Spleen (tissue), 11 donors: Measurements from ENCODE around the gene BMF. TPM values are rescaled to one million over a fixed set of nuclear protein-coding genes. Genes with fewer than 3 reads are reported as not detected.

Source experiments
- DNase-seq: peaks from one replicate; pipeline ENCODE4 v3.0.0-alpha.2; 2020
- H3K27ac ChIP-seq, 8 donors: fragments of 200-600 bp; sonication (generic) in 7 of 8; 1 replicate in 4 of 8; 2 replicates in 4 of 8; pipeline versions ENCODE4 v1.5.0 to v1.8.0; 2016 to 2021; ENCODE audit warnings: inconsistent platforms in 4 of 8, mild to moderate bottlenecking in 4 of 8, moderate library complexity in 1 of 8
- H3K27me3 ChIP-seq, 7 donors: fragments of 200-600 bp; sonication (generic) in 6 of 7; replicated peaks in 1 of 7; 1 replicate in 4 of 7; 2 replicates in 3 of 7; pipeline versions ENCODE4 v1.5.0 to v1.8.0; 2016 to 2021; ENCODE audit warnings: inconsistent platforms in 3 of 7, mild to moderate bottlenecking in 1 of 7
- H3K36me3 ChIP-seq, 6 donors: fragments of 200-600 bp; sonication (generic) in 5 of 6; 1 replicate in 4 of 6; 2 replicates in 2 of 6; pipeline versions ENCODE4 v1.5.0 to v1.8.0; 2016 to 2021; ENCODE audit warnings: inconsistent platforms in 2 of 6
- H3K4me1 ChIP-seq, 6 donors: fragments of 200-600 bp; sonication (generic) in 5 of 6; 1 replicate in 3 of 6; 2 replicates in 3 of 6; pipeline versions ENCODE4 v1.5.0 to v1.8.0; 2016 to 2021; ENCODE audit warnings: inconsistent platforms in 3 of 6
- H3K4me3 ChIP-seq, 8 donors: fragments of 200-600 bp; sonication (generic) in 7 of 8; 1 replicate in 4 of 8; 2 replicates in 4 of 8; pipeline versions ENCODE4 v1.5.0 to v1.8.0; 2016 to 2021; ENCODE audit warnings: inconsistent platforms in 4 of 8, mild to moderate bottlenecking in 4 of 8, moderate library complexity in 2 of 8
- H3K9me3 ChIP-seq, 8 donors: fragments of 200-600 bp; sonication (generic) in 7 of 8; 1 replicate in 4 of 8; 2 replicates in 4 of 8; pipeline versions ENCODE4 v1.5.0 to v1.8.0; 2016 to 2021; ENCODE audit warnings: inconsistent platforms in 4 of 8
- POLR2A ChIP-seq, 3 donors: fragments of 450-650 bp; IDR thresholded peaks; one replicate each; pipeline ENCODE4 v1.5.1; 2017; ENCODE audit warnings: antibody characterized with exemption in 3 of 3, mild to moderate bottlenecking in 1 of 3
- POLR2AphosphoS5 ChIP-seq, 3 donors: sonication (generic); formaldehyde crosslinking; IDR thresholded peaks; one replicate each; pipeline ENCODE4 v1.5.1; 2017; ENCODE audit warnings: antibody characterized with exemption in 3 of 3
- WGBS, 5 donors: extraction: QIAGEN DNeasy Blood & Tissue Kit in 3 of 5; methylation state at CpG; one replicate each; pipeline versions ENCODE4 v1.1.5 to v1.1.7; 2013 to 2018; 5-methylcytosine and 5-hydroxymethylcytosine counted together
- intact Hi-C: fragments of 100-400 bp; cut with DNase I; formaldehyde crosslinking; loops from one replicate; pipeline ENCODE4 v1.15.0; 2023; ENCODE audit warnings: low total_unique reads
- polyA plus RNA-seq, 3 donors: library from polyadenylated mRNA; stranded (reverse); fragments of 200-250 nt; gene quantifications; one replicate each; pipeline ENCODE4 v1.2.1, GENCODE V29; 2013
- total RNA-seq, 7 donors: library from RNA; depleted of rRNA in 3 of 7; stranded (reverse); fragments of >200 nt in 3 of 7; fragmentation: NEBNext Ultra II Directional in 4 of 7; extraction: Animal tissue kit (Norgen Biotek cat#: 25700) in 4 of 7; gene quantifications; one replicate each; pipeline versions ENCODE4 v1.1.0 to v1.2.1, GENCODE V29; 2016 to 2021
- TF ChIP-seq, protein P1 (sequence below), 11 experiments: fragments of 200-600 bp in 7 of 11; fragments of 450-650 bp in 4 of 11; sonication (generic) in 4 of 11; IDR thresholded peaks in 8 of 11; conservative IDR thresholded peaks in 3 of 11; 1 replicate in 7 of 11; 2 replicates in 4 of 11; pipeline versions ENCODE4 v1.4.0 to v1.8.0; 2016 to 2021; ENCODE audit warnings: antibody characterized with exemption in 11 of 11, inconsistent platforms in 4 of 11, mild to moderate bottlenecking in 1 of 11
- donor health status: healthy with polysubstance abuse.
- donor health status: DM: no; HTN: no; CAD: no; lungs with moderate emphysema.
- donor health status: DM: no; HTN: no; CAD: no.
- donor health status: Bipolar disorder and iron deficiency.
- donor health status: healthy.
- donor health status: DM: no; HTN: no; CAD: no.
- donor health status: DM: yes; HTN: yes; CAD: no.

Gene BMF
- total and polyA plus RNA-seq, 10 donors, result 16.9 to 77.9 (median 33.3) TPM

DNA sequence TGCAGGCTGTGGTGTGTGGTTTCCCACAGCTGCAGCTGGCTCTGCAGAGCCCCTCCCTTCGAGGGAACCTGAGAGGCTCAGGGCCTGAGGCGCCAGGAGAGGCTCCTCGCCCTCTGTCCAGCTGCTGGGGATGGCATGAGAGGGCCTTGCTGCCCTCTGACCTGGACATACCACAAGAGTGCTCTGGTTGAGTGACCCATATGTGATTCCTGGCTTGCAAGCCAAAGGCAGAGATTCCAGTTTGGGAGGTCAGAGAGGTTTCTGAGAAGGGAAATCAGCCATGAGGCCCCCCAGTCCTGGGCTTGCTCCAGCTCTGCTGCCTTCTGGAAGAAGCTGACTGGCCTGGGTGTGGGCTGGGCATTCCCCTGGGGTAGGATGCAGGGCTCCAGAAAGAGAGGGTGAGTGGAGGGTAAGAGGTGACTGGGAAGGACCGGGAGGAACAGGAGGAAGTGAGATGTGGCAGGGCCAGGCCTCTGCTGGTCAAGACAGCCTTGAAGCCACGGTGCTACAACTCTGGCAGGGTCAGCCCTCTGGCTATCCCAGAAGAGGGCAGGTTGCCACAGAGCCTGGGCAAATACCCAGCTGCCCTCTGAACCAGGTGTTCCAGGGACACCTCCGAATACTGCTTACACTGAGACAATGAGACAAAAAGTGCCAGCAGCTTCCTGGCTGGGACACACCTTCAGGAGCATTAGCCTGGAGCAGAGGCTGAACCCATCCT lies 53.7 kb downstream of the BMF start:
- intact Hi-C loops, result no loop called here
- Histone ChIP-seq H3K36me3 (peaks cover 0 to 7% (median 0%) of the 10 kb centered on the region in 6 donors), H3K4me1 (peaks cover 24 to 64% (median 39%) of the 10 kb centered on the region in 6 donors), H3K27ac (peak overlapping the region in 7 of 8 donors; percentile 22 to 81 (median 72)), H3K9me3 (no peaks in the 10 kb centered on the region), H3K27me3 (no peaks in the 10 kb centered on the region), H3K4me3 (no peak overlapping the region)
- peak; percentile 65 to 85 (median 71) for TF ChIP-seq POLR2AphosphoS5 (IDR thresholded peaks at IDR 0.05)
- TF ChIP-seq, protein P1, sequence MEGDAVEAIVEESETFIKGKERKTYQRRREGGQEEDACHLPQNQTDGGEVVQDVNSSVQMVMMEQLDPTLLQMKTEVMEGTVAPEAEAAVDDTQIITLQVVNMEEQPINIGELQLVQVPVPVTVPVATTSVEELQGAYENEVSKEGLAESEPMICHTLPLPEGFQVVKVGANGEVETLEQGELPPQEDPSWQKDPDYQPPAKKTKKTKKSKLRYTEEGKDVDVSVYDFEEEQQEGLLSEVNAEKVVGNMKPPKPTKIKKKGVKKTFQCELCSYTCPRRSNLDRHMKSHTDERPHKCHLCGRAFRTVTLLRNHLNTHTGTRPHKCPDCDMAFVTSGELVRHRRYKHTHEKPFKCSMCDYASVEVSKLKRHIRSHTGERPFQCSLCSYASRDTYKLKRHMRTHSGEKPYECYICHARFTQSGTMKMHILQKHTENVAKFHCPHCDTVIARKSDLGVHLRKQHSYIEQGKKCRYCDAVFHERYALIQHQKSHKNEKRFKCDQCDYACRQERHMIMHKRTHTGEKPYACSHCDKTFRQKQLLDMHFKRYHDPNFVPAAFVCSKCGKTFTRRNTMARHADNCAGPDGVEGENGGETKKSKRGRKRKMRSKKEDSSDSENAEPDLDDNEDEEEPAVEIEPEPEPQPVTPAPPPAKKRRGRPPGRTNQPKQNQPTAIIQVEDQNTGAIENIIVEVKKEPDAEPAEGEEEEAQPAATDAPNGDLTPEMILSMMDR (IDR thresholded peaks at IDR 0.05 in 8 of 11, conservative IDR thresholded peaks at IDR 0.05 in 3 of 11), result no peak
- DNase-seq, result peak; percentile 90
- 23 to 38% (median 31%) methylated on average over 4 to 6 of the region's 6 CpGs for WGBS, 5 donors

DNA sequence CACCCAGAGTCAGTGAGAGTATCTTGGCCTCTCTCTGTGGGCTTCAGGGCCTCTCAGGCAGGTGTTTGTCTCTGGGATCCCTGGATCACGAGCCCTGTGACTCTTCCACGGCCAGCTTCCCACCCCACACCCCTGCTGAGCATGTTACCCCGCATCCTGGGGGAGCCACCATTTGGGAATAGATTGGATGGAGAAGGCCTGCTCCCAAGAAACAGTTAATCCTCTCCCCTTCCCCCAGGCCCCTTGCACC lies 54.1 kb downstream of the BMF start:
- peaks cover 0 to 4% (median 0%) of the 10 kb centered on the region in 6 donors for H3K36me3 ChIP-seq
- no peaks in the 10 kb centered on the region for H3K9me3 ChIP-seq
- WGBS, 5 donors, result 37 to 84% (median 64%) methylated on average over 3 of the region's 3 CpGs; no CpG with 5 or more reads in 1 of the 5 donors
- H3K27ac ChIP-seq, result peak overlapping the region in 7 of 8 donors; percentile 38 to 81 (median 72)
- H3K4me1 ChIP-seq, result peaks cover 25 to 69% (median 43%) of the 10 kb centered on the region in 6 donors
- intact Hi-C loops, result no loop called here
- no peak overlapping the region for H3K4me3 ChIP-seq
- H3K27me3 ChIP-seq, result no peaks in the 10 kb centered on the region
- TF ChIP-seq POLR2A (IDR thresholded peaks at IDR 0.05) (no peak), POLR2AphosphoS5 (IDR thresholded peaks at IDR 0.05) (no peak)
- TF ChIP-seq, protein P1 (IDR thresholded peaks at IDR 0.05 in 8 of 11, conservative IDR thresholded peaks at IDR 0.05 in 3 of 11), result no peak
- no peak for DNase-seq

DNA sequence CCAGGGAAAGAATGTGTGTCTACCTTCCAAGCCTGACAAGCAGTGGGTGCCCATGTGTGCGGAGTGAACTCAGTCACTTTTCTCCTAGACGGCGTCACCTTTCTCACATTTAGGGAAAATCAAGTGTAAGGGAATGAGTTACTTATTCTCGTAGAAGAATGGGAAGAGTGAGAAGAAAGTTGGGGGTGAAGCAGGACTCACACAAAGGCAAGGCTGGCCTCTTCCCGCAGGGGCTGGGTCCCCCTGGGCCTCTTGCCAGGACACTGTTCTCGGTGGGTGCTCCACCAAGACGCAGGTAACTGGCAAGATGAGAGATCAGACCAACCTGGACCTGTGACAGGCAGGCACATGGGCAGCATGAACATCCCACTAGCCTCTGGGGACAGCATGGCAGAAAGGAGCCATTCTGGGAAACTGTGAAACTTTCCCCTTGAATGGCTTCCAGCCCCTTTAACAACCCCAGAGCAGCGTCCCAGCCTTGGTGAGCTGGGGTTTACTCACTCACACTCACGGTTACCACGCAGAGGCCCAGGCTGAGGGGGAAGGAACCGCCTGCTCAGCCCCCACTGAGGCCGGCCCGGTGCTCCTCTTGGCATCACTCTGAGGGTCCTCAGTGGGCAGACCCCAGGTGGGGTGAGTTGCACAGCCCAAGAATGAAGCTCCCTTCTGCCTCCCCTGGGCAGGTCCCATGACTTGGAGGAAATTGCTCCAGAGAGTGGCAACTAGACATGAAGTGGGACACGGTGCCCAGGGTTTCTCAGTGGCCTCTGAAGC lies 54.7 kb downstream of the BMF start:
- H3K27ac ChIP-seq, result peak overlapping the region in 7 of 8 donors; percentile 38 to 81 (median 72)
- peak; percentile 83 for DNase-seq
- TF ChIP-seq, protein P1 (IDR thresholded peaks at IDR 0.05 in 8 of 11, conservative IDR thresholded peaks at IDR 0.05 in 3 of 11), result no peak
- no peak for TF ChIP-seq POLR2AphosphoS5 (IDR thresholded peaks at IDR 0.05)
- TF ChIP-seq POLR2A (IDR thresholded peaks at IDR 0.05), result no peak
- H3K4me1 ChIP-seq, result peaks cover 27 to 71% (median 48%) of the 10 kb centered on the region in 6 donors
- no peaks in the 10 kb centered on the region for H3K9me3 ChIP-seq
- peaks cover 0 to 4% (median 0%) of the 10 kb centered on the region in 6 donors for H3K36me3 ChIP-seq
- intact Hi-C loops, result no loop called here
- WGBS, 5 donors, result 49 to 74% (median 61%) methylated on average over 14 of the region's 14 CpGs
- H3K27me3 ChIP-seq, result no peaks in the 10 kb centered on the region
- H3K4me3 ChIP-seq, result no peak overlapping the region
